Progenitor cell of endocrine pancreas (in vitro differentiated cells): ENCODE data around the gene SLX4IP. TPM values are rescaled to one million over a fixed set of nuclear protein-coding genes. Genes with fewer than 3 reads are reported as not detected.
"Not testable (repeated sequence)": the region's sequence is repeated elsewhere in the genome, so short reads cannot be mapped to it uniquely, and the experiment has no call there.

Source experiments
- DNase-seq: peaks from one replicate; pipeline ENCODE4 v3.0.0; 2021; ENCODE audit warnings: low spot score; ENCODE audit not compliant: unreplicated experiment
- H3K27ac Mint-ChIP-seq: 2 replicates; pipeline ENCODE4 v1.8.0; 2021; ENCODE audit warnings: mild to moderate bottlenecking, moderate library complexity, mixed read lengths
- H3K27me3 Mint-ChIP-seq: 2 replicates; pipeline ENCODE4 v1.8.0; 2021; ENCODE audit warnings: mixed read lengths
- H3K36me3 Mint-ChIP-seq: 2 replicates; pipeline ENCODE4 v1.8.0; 2022; ENCODE audit warnings: mixed read lengths; ENCODE audit not compliant: insufficient read depth
- H3K4me1 Mint-ChIP-seq: 2 replicates; pipeline ENCODE4 v1.8.0; 2021; ENCODE audit warnings: low read depth, mixed read lengths
- H3K4me3 Mint-ChIP-seq: 2 replicates; pipeline ENCODE4 v1.8.0; 2021; ENCODE audit warnings: low read depth, mild to moderate bottlenecking, moderate library complexity, mixed read lengths
- H3K9me3 Mint-ChIP-seq: 2 replicates; pipeline ENCODE4 v1.8.0; 2021; ENCODE audit warnings: low read depth, mixed read lengths
- total RNA-seq: library from RNA; stranded (reverse); gene quantifications from 2 replicates; pipeline ENCODE4 v1.2.1, GENCODE V29; 2021
- TF ChIP-seq, protein P1 (sequence below): fragments of 200-600 bp; sonication (generic); IDR thresholded peaks from one replicate; pipeline ENCODE4 v1.5.0; 2021; ENCODE audit warnings: antibody characterized with exemption, mild to moderate bottlenecking; ENCODE audit not compliant: unreplicated experiment

Gene SLX4IP
- total RNA-seq, 1 donor from 2014 or later: 12.0 TPM

DNA sequence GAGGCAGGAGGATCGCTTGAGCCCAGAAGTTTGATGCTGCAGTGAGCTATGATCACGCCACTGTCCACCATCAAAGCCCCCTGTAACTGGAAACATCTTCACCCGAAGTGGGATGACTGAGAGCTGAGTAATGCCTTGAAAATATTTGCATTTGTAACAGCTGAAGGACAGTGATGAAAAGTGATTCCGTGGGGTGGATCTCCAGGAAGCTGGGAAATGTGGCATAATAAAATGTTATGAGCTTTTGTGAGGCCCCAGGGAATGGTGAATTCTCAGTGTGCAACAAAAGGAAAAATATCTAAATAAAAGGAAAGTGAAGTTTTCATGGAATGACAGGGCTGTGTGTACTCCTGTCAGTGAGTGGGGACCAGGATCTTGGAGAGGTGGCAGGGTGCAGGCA lies 146.7 kb downstream of the SLX4IP start:
- no peaks in the 10 kb centered on the region for H3K27me3 Mint-ChIP-seq
- no peak overlapping the region for H3K4me3 Mint-ChIP-seq
- no peak for DNase-seq
- peaks cover 6% of the 10 kb centered on the region for H3K36me3 Mint-ChIP-seq
- H3K9me3 Mint-ChIP-seq: peaks cover 3% of the 10 kb centered on the region
- H3K27ac Mint-ChIP-seq: no peak overlapping the region
- TF ChIP-seq, protein P1, sequence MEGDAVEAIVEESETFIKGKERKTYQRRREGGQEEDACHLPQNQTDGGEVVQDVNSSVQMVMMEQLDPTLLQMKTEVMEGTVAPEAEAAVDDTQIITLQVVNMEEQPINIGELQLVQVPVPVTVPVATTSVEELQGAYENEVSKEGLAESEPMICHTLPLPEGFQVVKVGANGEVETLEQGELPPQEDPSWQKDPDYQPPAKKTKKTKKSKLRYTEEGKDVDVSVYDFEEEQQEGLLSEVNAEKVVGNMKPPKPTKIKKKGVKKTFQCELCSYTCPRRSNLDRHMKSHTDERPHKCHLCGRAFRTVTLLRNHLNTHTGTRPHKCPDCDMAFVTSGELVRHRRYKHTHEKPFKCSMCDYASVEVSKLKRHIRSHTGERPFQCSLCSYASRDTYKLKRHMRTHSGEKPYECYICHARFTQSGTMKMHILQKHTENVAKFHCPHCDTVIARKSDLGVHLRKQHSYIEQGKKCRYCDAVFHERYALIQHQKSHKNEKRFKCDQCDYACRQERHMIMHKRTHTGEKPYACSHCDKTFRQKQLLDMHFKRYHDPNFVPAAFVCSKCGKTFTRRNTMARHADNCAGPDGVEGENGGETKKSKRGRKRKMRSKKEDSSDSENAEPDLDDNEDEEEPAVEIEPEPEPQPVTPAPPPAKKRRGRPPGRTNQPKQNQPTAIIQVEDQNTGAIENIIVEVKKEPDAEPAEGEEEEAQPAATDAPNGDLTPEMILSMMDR: no peak
- peaks cover 3% of the 10 kb centered on the region for H3K4me1 Mint-ChIP-seq

DNA sequence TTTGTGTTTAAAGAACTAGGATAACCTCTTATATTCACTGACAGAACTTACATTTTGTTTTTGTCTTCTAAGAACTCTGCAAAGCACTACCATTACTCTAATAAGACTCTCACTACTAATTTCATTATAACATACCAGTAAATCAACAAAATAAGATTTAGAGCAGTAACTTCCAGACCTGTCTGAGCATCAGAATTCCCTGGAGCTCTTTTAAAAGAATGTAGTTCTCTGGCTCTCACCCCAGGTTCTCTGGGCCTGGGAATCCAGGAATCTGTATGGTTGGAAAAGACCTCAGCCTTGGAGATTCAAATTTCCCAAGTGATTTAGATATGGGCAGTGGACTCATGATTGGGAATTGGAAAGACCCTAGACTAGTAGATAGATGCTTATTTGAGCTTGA lies 149.3 kb downstream of the SLX4IP start:
- H3K27ac Mint-ChIP-seq: no peak overlapping the region
- no peak overlapping the region for H3K4me3 Mint-ChIP-seq
- H3K27me3 Mint-ChIP-seq: no peaks in the 10 kb centered on the region
- no peaks in the 10 kb centered on the region for H3K4me1 Mint-ChIP-seq
- peaks cover 6% of the 10 kb centered on the region for H3K36me3 Mint-ChIP-seq
- TF ChIP-seq, protein P1: no peak
- peaks cover 3% of the 10 kb centered on the region for H3K9me3 Mint-ChIP-seq
- DNase-seq: no peak

DNA sequence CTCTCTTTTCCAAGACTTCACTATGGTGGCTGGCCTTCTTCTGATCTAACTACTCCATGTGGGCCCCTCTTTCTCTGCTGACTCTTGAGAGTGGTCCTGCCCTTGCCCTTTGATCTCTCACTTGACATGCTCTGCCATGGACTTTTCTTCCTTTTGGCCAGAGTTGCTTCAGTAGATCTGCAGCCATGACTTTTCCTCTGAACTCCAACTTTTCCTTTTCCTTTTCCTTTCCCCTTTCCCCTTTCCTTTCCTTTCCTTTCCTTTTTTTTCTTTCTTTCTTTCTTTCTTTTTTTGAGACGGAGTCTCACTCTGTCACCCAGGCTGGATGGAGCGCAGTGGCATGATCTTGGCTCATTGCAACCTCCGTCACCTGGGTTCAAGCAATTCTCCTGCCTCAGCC lies 150.2 kb downstream of the SLX4IP start:
- Mint-ChIP-seq H3K36me3 (peaks cover 6% of the 10 kb centered on the region), H3K4me3 (no peak overlapping the region), H3K4me1 (no peaks in the 10 kb centered on the region), H3K27me3 (no peaks in the 10 kb centered on the region), H3K27ac (no peak overlapping the region), H3K9me3 (peaks cover 3% of the 10 kb centered on the region)
- TF ChIP-seq, protein P1: no peak
- DNase-seq: no peak

DNA sequence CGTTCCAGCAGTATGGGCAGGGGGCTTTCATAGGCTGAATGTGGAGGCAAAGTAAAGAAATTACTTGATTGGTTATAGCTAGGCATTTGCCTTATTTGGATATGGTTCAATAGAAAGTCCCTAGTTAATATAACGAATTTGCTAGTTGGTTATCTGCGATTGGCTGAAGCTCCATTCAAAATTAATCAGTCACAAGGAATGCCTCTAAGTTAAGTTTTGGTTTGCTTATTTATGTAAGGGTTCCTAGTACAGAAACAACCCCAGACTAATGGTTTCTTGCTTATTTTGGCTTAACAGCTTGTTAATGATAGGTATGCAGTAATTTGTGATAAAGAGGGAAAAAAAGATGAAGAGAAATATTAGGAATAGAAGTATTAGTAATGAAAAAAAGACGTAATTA lies 151.2 kb downstream of the SLX4IP start:
- H3K27ac Mint-ChIP-seq: no peak overlapping the region
- H3K36me3 Mint-ChIP-seq: peaks cover 6% of the 10 kb centered on the region
- TF ChIP-seq, protein P1: no peak
- H3K27me3 Mint-ChIP-seq: no peaks in the 10 kb centered on the region
- H3K4me1 Mint-ChIP-seq: no peaks in the 10 kb centered on the region
- no peak for DNase-seq
- no peak overlapping the region for H3K4me3 Mint-ChIP-seq
- H3K9me3 Mint-ChIP-seq: peaks cover 3% of the 10 kb centered on the region

- DNase-seq, H3K27ac Mint-ChIP-seq, H3K27me3 Mint-ChIP-seq, H3K4me3 Mint-ChIP-seq, H3K4me1 Mint-ChIP-seq, H3K9me3 Mint-ChIP-seq, H3K36me3 Mint-ChIP-seq: not testable (repeated sequence)
These were observed 155.3 kb downstream of the SLX4IP start for GRCh38 chr20:10590446-10590845.

DNA sequence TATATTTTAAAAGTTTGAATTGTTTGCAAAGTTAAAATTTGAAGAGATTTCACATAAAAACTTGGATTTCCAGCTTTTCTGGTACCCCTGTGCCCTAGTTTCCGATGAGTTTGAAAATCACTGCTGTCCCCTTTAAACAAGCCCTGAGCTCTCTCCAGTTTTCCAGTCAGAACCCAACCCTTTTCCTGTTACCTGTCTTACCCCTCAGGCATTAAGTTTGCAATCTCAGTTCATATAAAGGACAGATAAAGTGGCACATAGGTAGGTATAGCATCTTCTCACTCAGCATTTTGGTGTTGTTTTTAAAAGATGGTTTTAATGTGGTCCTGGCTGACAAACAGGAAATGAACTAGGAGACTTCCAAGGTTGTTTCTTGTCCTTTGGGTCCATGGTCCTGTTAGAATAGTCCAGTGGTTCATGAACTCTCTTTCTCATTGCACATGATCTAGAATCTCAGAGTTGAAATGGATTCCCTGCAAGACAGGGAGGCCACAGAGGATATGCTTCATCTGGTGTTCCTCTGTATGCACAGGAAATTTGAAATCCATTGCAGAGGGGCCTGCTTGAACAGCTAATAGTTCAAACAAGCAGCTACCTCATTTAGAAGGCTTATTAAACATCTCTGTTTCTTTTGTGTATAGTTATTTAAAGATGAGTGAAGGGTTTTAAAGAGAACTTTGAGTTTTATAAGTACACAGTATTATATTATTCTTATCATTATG lies 156.0 kb downstream of the SLX4IP start:
- TF ChIP-seq, protein P1: no peak
- Mint-ChIP-seq H3K27ac (no peak overlapping the region), H3K27me3 (no peaks in the 10 kb centered on the region), H3K4me1 (peaks cover 3% of the 10 kb centered on the region), H3K4me3 (no peak overlapping the region), H3K9me3 (peaks cover 3% of the 10 kb centered on the region), H3K36me3 (peaks cover 2% of the 10 kb centered on the region)
- DNase-seq: no peak
